ENCODE data around the gene PPDPF. TPM values are rescaled to one million over a fixed set of nuclear protein-coding genes. Genes with fewer than 3 reads are reported as not detected.

The PPDPF gene
- polyA plus RNA-seq, 3 donors = 13.4 to 39.9 (median 26.1) TPM

DNA sequence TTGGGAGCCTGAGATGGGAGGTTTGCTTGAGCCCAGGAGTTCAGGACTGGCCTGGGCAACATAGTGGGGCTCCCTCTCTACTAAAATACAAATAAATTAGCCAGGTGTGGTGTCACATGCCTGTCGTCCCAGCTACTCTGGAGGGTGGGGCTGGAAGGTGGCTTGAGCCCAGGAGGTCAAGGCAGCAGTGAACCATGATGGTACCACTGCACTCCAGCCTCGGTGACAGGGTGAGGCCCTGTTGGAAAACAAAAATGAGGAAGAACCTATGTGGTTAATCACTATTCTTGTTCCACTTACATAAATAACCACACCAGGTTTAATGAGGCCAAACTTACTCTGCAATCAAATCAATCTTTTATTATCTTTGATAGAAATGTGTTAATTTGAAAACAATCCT lies 5.4 kb downstream of the PPDPF start:
- H3K27me3 ChIP-seq (ENCODE audit: control insufficient read depth in 2 of 2, insufficient read depth in 2 of 2, low read length in 2 of 2) = no peaks in the 10 kb centered on the region
- Mint-ChIP-seq H3K27ac (no peak overlapping the region), H3K9me3 (peaks cover 13 to 20% (median 18%) of the 10 kb centered on the region in 7 donors), H3K4me3 (no peak overlapping the region), H3K4me1 (peaks cover 17% of the 10 kb centered on the region), H3K27me3 (ENCODE audit: low read depth in 3 of 3) (peaks cover 7 to 27% (median 15%) of the 10 kb centered on the region in 3 donors), H3K36me3 (peaks cover 12 to 21% of the 10 kb centered on the region in 2 donors)
- H4K20me1 ChIP-seq (ENCODE audit: insufficient read depth, low read length) = peaks cover 13% of the 10 kb centered on the region
- H3K4me3 ChIP-seq (replicated peaks in 1 of 3; ENCODE audit: low read depth in 2 of 3, low read length in 3 of 3) = no peak overlapping the region
- H2AFZ ChIP-seq (ENCODE audit: insufficient read depth, low read depth, low read length, poor library complexity, severe bottlenecking) = no peak overlapping the region
- H3K9me3 ChIP-seq (replicated peaks in 1 of 2; ENCODE audit: control insufficient read depth in 1 of 2, insufficient read depth in 1 of 2, low read length in 2 of 2) = peaks cover 11 to 12% of the 10 kb centered on the region in 2 donors
- DNase-seq = peak in 2 of 3 donors; percentile 12 to 14
- no peak overlapping the region for H3K4me2 ChIP-seq (replicated peaks; ENCODE audit: extremely low read depth, low read length, poor library complexity, severe bottlenecking)
- H3K79me2 ChIP-seq (ENCODE audit: insufficient read depth, low read length) = peaks cover 7% of the 10 kb centered on the region
- no peaks in the 10 kb centered on the region for H3K36me3 ChIP-seq (replicated peaks in 1 of 2; ENCODE audit: control insufficient read depth in 1 of 2, insufficient read depth in 2 of 2, low read length in 2 of 2)
- WGBS (ENCODE audit: insufficient coverage) = 50% methylated on average over 1 of the region's 2 CpGs
- H3K27ac ChIP-seq (ENCODE audit: low read depth in 1 of 2, low read length in 2 of 2) = no peak overlapping the region
- intact Hi-C loops (cut with micrococcal nuclease) = loop anchor here in 1 of 2 donors (10.0 kb wide), 1 partner anchor 539 kb away; the partner anchor contains the start of gene TCEA2
- H3K4me1 ChIP-seq (ENCODE audit: control insufficient read depth in 1 of 2, insufficient read depth in 2 of 2, low read length in 2 of 2) = peaks cover 14 to 24% of the 10 kb centered on the region in 2 donors
- TF ChIP-seq, protein P1, sequence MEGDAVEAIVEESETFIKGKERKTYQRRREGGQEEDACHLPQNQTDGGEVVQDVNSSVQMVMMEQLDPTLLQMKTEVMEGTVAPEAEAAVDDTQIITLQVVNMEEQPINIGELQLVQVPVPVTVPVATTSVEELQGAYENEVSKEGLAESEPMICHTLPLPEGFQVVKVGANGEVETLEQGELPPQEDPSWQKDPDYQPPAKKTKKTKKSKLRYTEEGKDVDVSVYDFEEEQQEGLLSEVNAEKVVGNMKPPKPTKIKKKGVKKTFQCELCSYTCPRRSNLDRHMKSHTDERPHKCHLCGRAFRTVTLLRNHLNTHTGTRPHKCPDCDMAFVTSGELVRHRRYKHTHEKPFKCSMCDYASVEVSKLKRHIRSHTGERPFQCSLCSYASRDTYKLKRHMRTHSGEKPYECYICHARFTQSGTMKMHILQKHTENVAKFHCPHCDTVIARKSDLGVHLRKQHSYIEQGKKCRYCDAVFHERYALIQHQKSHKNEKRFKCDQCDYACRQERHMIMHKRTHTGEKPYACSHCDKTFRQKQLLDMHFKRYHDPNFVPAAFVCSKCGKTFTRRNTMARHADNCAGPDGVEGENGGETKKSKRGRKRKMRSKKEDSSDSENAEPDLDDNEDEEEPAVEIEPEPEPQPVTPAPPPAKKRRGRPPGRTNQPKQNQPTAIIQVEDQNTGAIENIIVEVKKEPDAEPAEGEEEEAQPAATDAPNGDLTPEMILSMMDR (IDR thresholded peaks at IDR 0.05) = no peak
- H3K9ac ChIP-seq (ENCODE audit: insufficient read depth, low read length, poor library complexity, severe bottlenecking) = no peak overlapping the region

DNA sequence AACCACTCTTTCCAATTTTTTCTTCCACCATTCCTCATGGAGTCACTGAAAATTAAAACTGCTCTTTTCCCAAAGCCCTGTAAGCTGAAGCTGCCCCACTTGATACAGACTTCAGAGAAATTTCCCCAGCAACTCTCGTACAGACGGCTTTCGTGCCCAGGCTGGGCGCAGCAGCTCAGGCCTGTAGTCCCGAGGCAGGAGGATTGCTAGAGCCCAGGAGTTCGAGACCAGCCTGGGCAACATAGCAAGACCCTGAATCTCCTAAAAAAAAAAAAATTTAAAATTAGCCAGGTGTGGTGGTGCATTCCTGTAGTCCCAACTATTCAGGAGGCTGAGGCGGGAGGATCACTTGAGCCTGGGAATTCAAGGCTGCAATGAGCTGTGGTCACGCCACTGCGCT lies 6.6 kb downstream of the PPDPF start:
- H3K27ac ChIP-seq (ENCODE audit: low read depth in 1 of 2, low read length in 2 of 2) = no peak overlapping the region
- H3K27me3 ChIP-seq (ENCODE audit: control insufficient read depth in 2 of 2, insufficient read depth in 2 of 2, low read length in 2 of 2) = no peaks in the 10 kb centered on the region
- no peak overlapping the region for H3K4me3 ChIP-seq (replicated peaks in 1 of 3; ENCODE audit: low read depth in 2 of 3, low read length in 3 of 3)
- DNase-seq = no peak
- no peak overlapping the region for H3K4me2 ChIP-seq (replicated peaks; ENCODE audit: extremely low read depth, low read length, poor library complexity, severe bottlenecking)
- TF ChIP-seq, protein P1 (IDR thresholded peaks at IDR 0.05) = no peak
- peaks cover 12 to 17% of the 10 kb centered on the region in 2 donors for H3K36me3 Mint-ChIP-seq
- peaks cover 11 to 12% of the 10 kb centered on the region in 2 donors for H3K9me3 ChIP-seq (replicated peaks in 1 of 2; ENCODE audit: control insufficient read depth in 1 of 2, insufficient read depth in 1 of 2, low read length in 2 of 2)
- no peak overlapping the region for H2AFZ ChIP-seq (ENCODE audit: insufficient read depth, low read depth, low read length, poor library complexity, severe bottlenecking)
- intact Hi-C loops (cut with micrococcal nuclease) = loop anchor here in 1 of 2 donors (10.0 kb wide), 1 partner anchor 538 kb away; the partner anchor contains the start of gene TCEA2
- no peaks in the 10 kb centered on the region for H3K79me2 ChIP-seq (ENCODE audit: insufficient read depth, low read length)
- H4K20me1 ChIP-seq (ENCODE audit: insufficient read depth, low read length) = peaks cover 5% of the 10 kb centered on the region
- peaks cover 6 to 15% of the 10 kb centered on the region in 2 donors for H3K4me1 ChIP-seq (ENCODE audit: control insufficient read depth in 1 of 2, insufficient read depth in 2 of 2, low read length in 2 of 2)
- no peak overlapping the region for H3K27ac Mint-ChIP-seq
- no peak overlapping the region for H3K9ac ChIP-seq (ENCODE audit: insufficient read depth, low read length, poor library complexity, severe bottlenecking)
- WGBS (ENCODE audit: insufficient coverage) = 96% methylated on average over 6 of the region's 9 CpGs
- peaks cover 12% of the 10 kb centered on the region for H3K4me1 Mint-ChIP-seq
- H3K9me3 Mint-ChIP-seq = peaks cover 13 to 18% (median 18%) of the 10 kb centered on the region in 7 donors
- H3K4me3 Mint-ChIP-seq = peak overlapping the region in 1 of 2 donors; percentile 26
- H3K27me3 Mint-ChIP-seq (ENCODE audit: low read depth in 3 of 3) = peaks cover 7 to 28% (median 16%) of the 10 kb centered on the region in 3 donors
- H3K36me3 ChIP-seq (replicated peaks in 1 of 2; ENCODE audit: control insufficient read depth in 1 of 2, insufficient read depth in 2 of 2, low read length in 2 of 2) = no peaks in the 10 kb centered on the region
